ENCODE results near the gene NAPSA.
"Not testable (repeated sequence)": the region's sequence is repeated elsewhere in the genome, so short reads cannot be mapped to it uniquely, and the experiment has no call there.

NAPSA gene

GRCh38 chr19:50394017-50394416 lies 28.6 kb upstream of the NAPSA start:
- peaks cover 41% of the 10 kb centered on the region for H3K36me3 ChIP-seq (ENCODE audit: insufficient read depth, low read length)
- H4K20me1 ChIP-seq (ENCODE audit: insufficient read depth, low read length): no peaks in the 10 kb centered on the region
- H3K4me1 ChIP-seq (ENCODE audit: insufficient read depth, low read length, severe bottlenecking): no peaks in the 10 kb centered on the region
- no peak overlapping the region for H3K4me3 ChIP-seq (ENCODE audit: low read depth, low read length, poor library complexity, severe bottlenecking)
- no peak overlapping the region for H2AFZ ChIP-seq (ENCODE audit: low read length)
- no peaks in the 10 kb centered on the region for H3K9me2 ChIP-seq (ENCODE audit: low read depth, low read length)
- H3K79me2 ChIP-seq (ENCODE audit: insufficient read depth, low read length): peaks cover 24% of the 10 kb centered on the region
- H3K27me3 ChIP-seq (ENCODE audit: insufficient read depth, low read length): no peaks in the 10 kb centered on the region
- no peaks in the 10 kb centered on the region for H3F3A ChIP-seq (ENCODE audit: insufficient read depth, low read length)
- H3K4me2 ChIP-seq (ENCODE audit: low read length): no peak overlapping the region
- no peak overlapping the region for H3K9ac ChIP-seq (ENCODE audit: low read length)
- H3K27ac ChIP-seq (ENCODE audit: low read depth, low read length, poor library complexity, severe bottlenecking): no peak overlapping the region
- TF ChIP-seq EZH2 (IDR thresholded peaks at IDR 0.05; ENCODE audit: borderline replicate concordance, low read length) (no peak), CTCF (IDR thresholded peaks at IDR 0.05; ENCODE audit: low read length) (no peak)
- H3K9me3 ChIP-seq (ENCODE audit: low read length): no peaks in the 10 kb centered on the region

GRCh38 chr19:50393589-50393988 lies 28.1 kb upstream of the NAPSA start:
- Histone ChIP-seq H3K27me3 (ENCODE audit: insufficient read depth, low read length) (no peaks in the 10 kb centered on the region), H3K9me2 (ENCODE audit: low read depth, low read length) (no peaks in the 10 kb centered on the region), H3K79me2 (ENCODE audit: insufficient read depth, low read length) (peaks cover 27% of the 10 kb centered on the region), H3K9ac (ENCODE audit: low read length) (no peak overlapping the region), H3K4me3 (ENCODE audit: low read depth, low read length, poor library complexity, severe bottlenecking) (no peak overlapping the region), H4K20me1 (ENCODE audit: insufficient read depth, low read length) (no peaks in the 10 kb centered on the region), H3K4me1 (ENCODE audit: insufficient read depth, low read length, severe bottlenecking) (no peaks in the 10 kb centered on the region), H2AFZ (ENCODE audit: low read length) (no peak overlapping the region), H3K9me3 (ENCODE audit: low read length) (no peaks in the 10 kb centered on the region), H3K27ac (ENCODE audit: low read depth, low read length, poor library complexity, severe bottlenecking) (no peak overlapping the region), H3F3A (ENCODE audit: insufficient read depth, low read length) (no peaks in the 10 kb centered on the region), H3K36me3 (ENCODE audit: insufficient read depth, low read length) (peaks cover 40% of the 10 kb centered on the region), H3K4me2 (ENCODE audit: low read length) (no peak overlapping the region)
- TF ChIP-seq CTCF (IDR thresholded peaks at IDR 0.05; ENCODE audit: low read length) (no peak), EZH2 (IDR thresholded peaks at IDR 0.05; ENCODE audit: borderline replicate concordance, low read length) (no peak)

GRCh38 chr19:50392759-50393158 lies 27.3 kb upstream of the NAPSA start:
- Histone ChIP-seq H2AFZ (ENCODE audit: low read length) (no peak overlapping the region), H3K9me2 (ENCODE audit: low read depth, low read length) (no peaks in the 10 kb centered on the region), H3K27me3 (ENCODE audit: insufficient read depth, low read length) (no peaks in the 10 kb centered on the region), H4K20me1 (ENCODE audit: insufficient read depth, low read length) (no peaks in the 10 kb centered on the region), H3K9me3 (ENCODE audit: low read length) (no peaks in the 10 kb centered on the region), H3K79me2 (ENCODE audit: insufficient read depth, low read length) (peaks cover 34% of the 10 kb centered on the region), H3K9ac (ENCODE audit: low read length) (no peak overlapping the region), H3K4me2 (ENCODE audit: low read length) (no peak overlapping the region), H3K4me1 (ENCODE audit: insufficient read depth, low read length, severe bottlenecking) (no peaks in the 10 kb centered on the region), H3K27ac (ENCODE audit: low read depth, low read length, poor library complexity, severe bottlenecking) (no peak overlapping the region), H3K4me3 (ENCODE audit: low read depth, low read length, poor library complexity, severe bottlenecking) (no peak overlapping the region), H3K36me3 (ENCODE audit: insufficient read depth, low read length) (peaks cover 47% of the 10 kb centered on the region), H3F3A (ENCODE audit: insufficient read depth, low read length) (no peaks in the 10 kb centered on the region)
- TF ChIP-seq CTCF (IDR thresholded peaks at IDR 0.05; ENCODE audit: low read length): no peak
- no peak for TF ChIP-seq EZH2 (IDR thresholded peaks at IDR 0.05; ENCODE audit: borderline replicate concordance, low read length)

GRCh38 chr19:50390952-50391351 lies 25.5 kb upstream of the NAPSA start:
- Histone ChIP-seq H3K79me2 (ENCODE audit: insufficient read depth, low read length) (peaks cover 34% of the 10 kb centered on the region), H3K36me3 (ENCODE audit: insufficient read depth, low read length) (peaks cover 64% of the 10 kb centered on the region)

GRCh38 chr19:50390295-50390694 lies 24.9 kb upstream of the NAPSA start:
- H3K4me1 ChIP-seq (ENCODE audit: insufficient read depth, low read length, severe bottlenecking); H4K20me1 ChIP-seq (ENCODE audit: insufficient read depth, low read length); H3K27me3 ChIP-seq (ENCODE audit: insufficient read depth, low read length); H3K4me2 ChIP-seq (ENCODE audit: low read length); H3F3A ChIP-seq (ENCODE audit: insufficient read depth, low read length); H3K9ac ChIP-seq (ENCODE audit: low read length); H3K9me3 ChIP-seq (ENCODE audit: low read length); H3K27ac ChIP-seq (ENCODE audit: low read depth, low read length, poor library complexity, severe bottlenecking); H2AFZ ChIP-seq (ENCODE audit: low read length); H3K9me2 ChIP-seq (ENCODE audit: low read depth, low read length); H3K4me3 ChIP-seq (ENCODE audit: low read depth, low read length, poor library complexity, severe bottlenecking): not testable (repeated sequence)
- Histone ChIP-seq H3K36me3 (ENCODE audit: insufficient read depth, low read length) (peaks cover 66% of the 10 kb centered on the region), H3K79me2 (ENCODE audit: insufficient read depth, low read length) (peaks cover 34% of the 10 kb centered on the region)

More at GRCh38 chr19:50390952-50391351, 25.5 kb upstream of the NAPSA start:
- H2AFZ ChIP-seq (ENCODE audit: low read length); H3K9ac ChIP-seq (ENCODE audit: low read length); H3K4me1 ChIP-seq (ENCODE audit: insufficient read depth, low read length, severe bottlenecking); H3K27me3 ChIP-seq (ENCODE audit: insufficient read depth, low read length); H3K4me2 ChIP-seq (ENCODE audit: low read length); H4K20me1 ChIP-seq (ENCODE audit: insufficient read depth, low read length); H3K9me2 ChIP-seq (ENCODE audit: low read depth, low read length); H3F3A ChIP-seq (ENCODE audit: insufficient read depth, low read length); H3K27ac ChIP-seq (ENCODE audit: low read depth, low read length, poor library complexity, severe bottlenecking); H3K4me3 ChIP-seq (ENCODE audit: low read depth, low read length, poor library complexity, severe bottlenecking); H3K9me3 ChIP-seq (ENCODE audit: low read length): not testable (repeated sequence)

Data from OCI-LY1 (cell line).